Astrocyte (in vitro differentiated cells and primary cell): ENCODE data around the gene HAPLN3.

Experiments
- EZH2 ChIP-seq: IDR thresholded peaks from 2 replicates; pipeline ENCODE4 v1.6.1; 2012; ENCODE audit warnings: mild to moderate bottlenecking, low read length, inconsistent platforms; ENCODE audit not compliant: insufficient read depth
- TF ChIP-seq, protein P1 (sequence below): IDR thresholded peaks from 2 replicates; pipeline ENCODE4 v1.5.1; 2011; ENCODE audit warnings: low read depth, mild to moderate bottlenecking, inconsistent platforms, low read length, moderate library complexity; ENCODE audit not compliant: insufficient read depth

DNA sequence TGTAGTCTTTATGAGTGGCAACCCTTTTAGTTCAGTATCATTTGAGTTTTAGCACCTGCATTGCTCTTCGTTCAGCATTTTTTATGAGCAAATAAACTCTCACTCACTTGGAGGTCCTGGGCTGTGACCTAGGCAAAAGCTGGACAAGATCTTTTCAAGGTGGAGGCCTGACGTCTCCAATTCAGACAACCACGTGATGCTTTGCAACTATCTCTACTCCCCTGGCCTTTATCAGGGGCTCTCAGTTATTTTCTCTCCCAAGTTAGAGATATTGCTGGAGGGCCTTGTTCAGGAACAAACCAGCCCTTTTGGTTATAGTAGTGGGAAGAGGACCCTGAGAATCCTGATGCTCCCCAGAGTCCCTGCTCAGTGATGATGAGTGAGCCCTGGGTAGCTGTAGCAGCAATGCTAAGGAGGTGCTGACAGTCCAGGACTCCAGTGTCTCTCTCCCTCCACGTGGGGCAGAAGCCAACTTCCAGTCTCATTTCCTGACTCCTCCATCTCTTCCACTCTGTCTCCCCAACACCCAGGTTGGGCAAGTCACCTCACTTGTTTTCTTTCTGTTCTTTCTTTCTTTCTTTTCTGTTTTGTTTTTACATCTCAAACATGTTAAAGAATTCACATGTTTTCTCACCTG lies 30.4 kb downstream of the HAPLN3 start:
- TF ChIP-seq, protein P1, sequence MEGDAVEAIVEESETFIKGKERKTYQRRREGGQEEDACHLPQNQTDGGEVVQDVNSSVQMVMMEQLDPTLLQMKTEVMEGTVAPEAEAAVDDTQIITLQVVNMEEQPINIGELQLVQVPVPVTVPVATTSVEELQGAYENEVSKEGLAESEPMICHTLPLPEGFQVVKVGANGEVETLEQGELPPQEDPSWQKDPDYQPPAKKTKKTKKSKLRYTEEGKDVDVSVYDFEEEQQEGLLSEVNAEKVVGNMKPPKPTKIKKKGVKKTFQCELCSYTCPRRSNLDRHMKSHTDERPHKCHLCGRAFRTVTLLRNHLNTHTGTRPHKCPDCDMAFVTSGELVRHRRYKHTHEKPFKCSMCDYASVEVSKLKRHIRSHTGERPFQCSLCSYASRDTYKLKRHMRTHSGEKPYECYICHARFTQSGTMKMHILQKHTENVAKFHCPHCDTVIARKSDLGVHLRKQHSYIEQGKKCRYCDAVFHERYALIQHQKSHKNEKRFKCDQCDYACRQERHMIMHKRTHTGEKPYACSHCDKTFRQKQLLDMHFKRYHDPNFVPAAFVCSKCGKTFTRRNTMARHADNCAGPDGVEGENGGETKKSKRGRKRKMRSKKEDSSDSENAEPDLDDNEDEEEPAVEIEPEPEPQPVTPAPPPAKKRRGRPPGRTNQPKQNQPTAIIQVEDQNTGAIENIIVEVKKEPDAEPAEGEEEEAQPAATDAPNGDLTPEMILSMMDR: no peak
- TF ChIP-seq EZH2: no peak
